RKO (cell line): ENCODE measurements around the gene TIMMDC1.

ENCODE experiments used
- DNase-seq: peaks from one replicate; pipeline ENCODE4 v3.0.0-alpha.2; 2016; ENCODE audit warnings: low spot score

Gene TIMMDC1

GRCh38 chr3:119498186-119499011 lies at the start of gene TIMMDC1:
Gene TIMMDC1, plus strand, starts transcription at chr3:119498547. Its CDS starts 187 bp downstream, at chr3:119498734.
- DNase-seq, result peak; percentile 98

DNA sequence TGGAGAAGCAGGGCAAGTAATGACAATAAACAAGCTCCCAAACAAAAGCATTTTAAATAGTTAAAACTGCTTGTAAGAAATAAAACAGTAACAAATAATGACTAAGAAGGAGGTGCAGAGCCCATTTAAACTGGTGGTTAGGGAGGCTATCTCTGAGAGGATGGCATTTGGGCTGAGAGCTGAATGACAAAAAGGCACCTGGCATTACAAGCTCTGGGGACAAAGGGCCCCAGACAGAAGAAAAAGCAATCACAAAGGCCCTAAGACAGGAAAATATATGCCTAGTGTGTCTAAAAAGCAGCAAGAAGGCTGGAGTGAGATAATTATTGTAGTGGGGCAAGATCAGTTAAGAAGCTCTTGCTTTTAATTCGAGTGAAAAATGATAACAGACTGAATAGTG lies 44.5 kb upstream of the TIMMDC1 start:
- no peak for DNase-seq

DNA sequence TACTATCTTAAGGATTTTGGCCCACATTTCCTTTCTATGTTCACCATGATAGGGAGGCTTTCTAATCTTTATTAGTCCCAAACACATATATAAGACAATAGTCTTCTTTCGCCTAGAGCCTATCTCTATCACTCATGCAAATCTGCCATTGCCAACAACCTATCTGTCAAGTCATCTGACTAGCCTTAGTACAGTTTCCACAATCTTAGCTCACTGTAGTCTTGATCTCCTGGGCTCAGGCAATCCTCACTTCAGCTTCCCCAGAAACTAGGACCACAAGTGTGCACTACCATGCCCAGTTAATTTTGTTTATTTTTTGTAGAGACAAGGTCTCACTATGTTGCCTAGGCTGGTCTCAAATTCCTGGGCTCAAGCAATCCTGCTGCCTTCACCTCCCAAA lies 41.9 kb upstream of the TIMMDC1 start:
- no peak for DNase-seq

DNA sequence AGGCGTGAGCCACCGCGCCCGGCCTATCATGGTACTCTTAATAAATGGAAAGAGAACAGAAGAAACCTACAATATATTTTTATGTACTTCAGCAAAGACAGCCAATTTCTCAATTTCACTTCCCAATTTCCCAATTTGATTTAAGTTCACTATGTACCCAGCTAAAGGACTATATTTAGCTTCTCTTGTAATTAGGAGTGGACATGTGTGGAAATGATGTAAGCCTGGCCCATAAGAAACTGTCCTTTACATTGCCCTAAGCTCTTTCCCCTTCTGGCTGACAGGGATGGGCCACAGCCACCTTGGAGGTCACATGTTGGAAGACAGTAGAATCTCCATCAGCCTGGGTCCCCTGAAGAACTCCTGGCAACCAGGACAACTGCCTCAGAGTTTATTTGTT lies 41.1 kb upstream of the TIMMDC1 start:
- DNase-seq, result no peak

- DNase-seq, result peak; percentile 98
Measured at GRCh38 chr3:119463171-119464169, 34.9 kb upstream of the TIMMDC1 start, which contains the start of gene TMEM39A. Gene TMEM39A, minus strand, starts transcription at chr3:119463615. Its CDS starts 1,541 bp downstream, at chr3:119462074.

DNA sequence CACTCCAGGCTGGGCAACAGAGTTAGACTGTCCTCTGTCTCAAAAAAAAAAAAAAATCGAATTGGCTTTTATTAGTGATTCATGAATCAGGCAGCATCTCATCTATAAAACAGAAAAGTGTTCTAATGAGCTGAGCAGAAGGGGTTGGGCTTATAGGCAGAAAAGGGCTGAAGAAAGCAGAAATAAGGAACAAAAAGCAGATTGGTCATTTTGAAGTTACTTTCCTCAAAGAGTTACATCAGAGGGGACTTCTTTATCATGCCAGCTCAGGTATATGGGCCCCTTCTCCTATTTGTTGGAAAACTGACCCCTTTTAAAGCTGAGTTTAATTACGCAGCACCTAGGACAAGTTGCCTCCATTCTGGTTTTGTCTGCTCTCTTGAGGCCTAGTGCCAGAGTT lies 30.3 kb upstream of the TIMMDC1 start:
- DNase-seq, result no peak

GRCh38 chr3:119469418-119470189 lies 28.7 kb upstream of the TIMMDC1 start:
- peak; percentile 58 for DNase-seq

DNA sequence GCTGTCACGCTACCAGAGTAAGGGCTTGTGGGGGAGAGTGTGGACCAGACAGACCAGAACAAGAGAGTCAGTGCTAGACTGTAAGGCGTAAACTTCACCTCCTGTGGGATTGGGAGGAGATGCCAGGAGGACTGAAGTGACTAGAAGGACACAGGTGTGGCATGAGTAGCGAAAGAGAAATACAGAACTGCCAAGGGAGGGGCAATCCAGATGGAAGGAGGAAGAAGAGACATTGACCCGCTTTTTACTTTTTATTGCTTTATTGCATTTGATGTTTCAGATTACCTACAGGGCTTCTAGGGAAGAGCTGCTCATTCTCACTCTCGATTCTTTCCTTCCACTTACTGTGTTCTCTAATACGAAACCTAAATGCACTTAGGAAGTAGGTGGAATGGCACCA lies 27.5 kb upstream of the TIMMDC1 start:
- no peak for DNase-seq

DNA sequence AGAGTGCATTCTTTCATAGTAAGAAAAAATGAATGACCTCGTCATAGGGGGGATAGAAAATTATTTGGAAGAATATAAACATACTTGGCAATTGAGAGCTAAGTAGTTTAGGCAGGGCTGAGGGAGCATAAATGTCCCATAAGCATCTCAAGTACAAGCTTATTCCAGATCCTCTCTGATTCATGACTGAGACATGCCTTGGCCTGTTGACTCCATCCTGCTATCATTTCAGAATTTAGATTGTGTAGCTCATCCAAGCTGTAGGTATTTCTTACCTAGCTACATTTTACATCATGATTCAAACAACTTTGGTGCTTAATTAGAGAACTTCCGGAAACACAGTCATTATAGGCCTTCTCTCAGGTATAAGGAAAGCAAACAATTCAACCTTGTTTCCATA lies 17.3 kb upstream of the TIMMDC1 start:
- no peak for DNase-seq

DNA sequence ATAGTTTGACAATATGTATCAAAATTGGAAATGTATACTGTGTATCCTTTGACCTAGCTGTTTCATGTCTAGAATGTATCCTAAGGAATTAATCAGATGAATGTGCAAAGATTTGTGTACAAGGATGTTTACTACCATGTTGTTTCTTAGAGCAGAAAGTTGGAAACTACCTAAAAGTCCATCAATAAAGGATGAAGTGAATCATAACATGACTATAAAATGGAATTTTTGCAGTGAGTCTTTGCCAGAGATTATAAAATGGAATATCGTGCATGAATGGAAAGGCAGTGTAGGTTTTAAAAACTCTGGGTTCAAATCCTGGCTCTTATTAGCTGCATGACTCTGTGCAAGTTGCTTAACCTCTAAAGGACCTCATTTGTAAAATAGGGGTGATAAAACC lies 15.2 kb upstream of the TIMMDC1 start:
- no peak for DNase-seq

GRCh38 chr3:119485563-119485962 lies 12.8 kb upstream of the TIMMDC1 start:
- no peak for DNase-seq

- no peak for DNase-seq
Measured at GRCh38 chr3:119490153-119490552, 8.2 kb upstream of the TIMMDC1 start.

- no peak for DNase-seq
Measured at GRCh38 chr3:119492128-119492527, 6.2 kb upstream of the TIMMDC1 start.

DNA sequence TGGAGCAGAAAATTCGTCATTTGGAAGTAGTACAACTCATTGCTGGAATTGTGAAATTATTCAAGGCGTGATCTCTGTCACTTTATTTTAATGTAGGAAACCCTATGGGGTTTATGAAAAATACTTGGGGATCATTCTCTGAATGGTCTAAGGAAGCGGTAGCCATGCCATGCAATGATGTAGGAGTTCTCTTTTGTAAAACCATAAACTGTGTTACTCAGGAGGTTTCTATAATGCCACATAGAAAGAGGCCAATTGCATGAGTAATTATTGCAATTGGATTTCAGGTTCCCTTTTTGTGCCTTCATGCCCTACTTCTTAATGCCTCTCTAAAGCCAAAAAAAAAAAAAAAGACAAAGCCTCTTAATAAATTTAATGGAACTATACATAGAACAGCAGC lies 5.5 kb upstream of the TIMMDC1 start:
- no peak for DNase-seq

DNA sequence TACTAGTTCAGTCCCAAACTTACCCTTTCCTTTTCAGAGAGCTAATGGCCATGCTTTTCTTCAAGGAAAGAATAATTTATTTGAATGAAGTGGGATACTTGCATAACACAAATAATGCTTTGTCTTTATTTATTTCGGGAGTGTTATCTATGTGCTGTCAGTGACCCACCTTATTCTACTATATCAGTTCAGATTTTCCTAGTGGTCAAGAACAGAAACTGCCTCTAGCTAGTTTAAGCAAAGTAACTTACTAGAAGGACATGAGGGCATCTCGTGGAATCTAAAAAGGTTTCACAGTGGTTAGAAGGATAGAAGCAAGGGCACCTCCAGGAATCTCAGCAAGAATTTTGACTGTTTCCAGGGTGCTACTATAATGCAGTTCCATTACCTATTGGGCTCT lies 3.8 kb upstream of the TIMMDC1 start:
- DNase-seq, result peak; percentile 32

- peak; percentile 38 for DNase-seq
Measured at GRCh38 chr3:119497820-119498185, 544 bp upstream of the TIMMDC1 start.

- DNase-seq, result peak; percentile 20
Measured at GRCh38 chr3:119500265-119500664, 1.9 kb downstream of the TIMMDC1 start.

DNA sequence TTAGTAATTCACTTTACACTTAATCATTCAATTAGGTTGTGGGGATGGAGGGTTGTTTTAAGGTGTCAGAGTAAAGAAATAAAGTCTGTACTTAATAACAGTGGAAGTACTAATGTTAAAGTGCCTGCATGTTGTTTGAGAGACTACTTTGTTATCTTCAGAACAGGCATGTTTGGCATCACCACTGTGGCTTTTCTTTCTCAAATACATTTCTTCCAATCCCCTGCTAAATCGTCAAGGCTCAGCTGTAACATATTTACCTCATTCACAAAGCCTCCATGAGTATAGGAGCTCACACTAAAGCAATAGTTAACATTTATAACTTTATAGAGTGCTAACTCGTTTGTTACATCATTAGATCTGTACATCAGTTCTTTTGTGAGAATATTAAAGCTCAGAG lies 2.6 kb downstream of the TIMMDC1 start:
- no peak for DNase-seq

DNA sequence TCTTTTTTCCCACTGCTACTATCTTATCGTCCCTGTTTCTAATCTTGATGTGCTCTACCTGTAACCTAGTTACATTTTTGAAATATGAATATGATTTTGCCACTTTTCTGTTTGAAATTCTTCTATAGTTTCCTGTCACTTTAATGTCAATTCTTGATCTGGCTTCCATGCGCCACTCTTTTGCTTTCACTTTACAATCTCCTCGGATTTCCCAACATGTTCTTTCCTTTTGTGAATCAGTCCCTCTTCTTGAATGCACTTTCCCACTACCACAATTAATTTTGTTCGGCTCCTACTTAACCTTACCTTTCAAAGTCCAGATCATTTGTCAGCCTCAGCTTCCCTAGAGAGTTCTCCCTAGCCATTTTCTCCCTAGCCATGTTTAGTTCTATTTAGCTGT lies 8.3 kb downstream of the TIMMDC1 start:
- no peak for DNase-seq

GRCh38 chr3:119507404-119507803 lies 9.1 kb downstream of the TIMMDC1 start:
- DNase-seq, result no peak

DNA sequence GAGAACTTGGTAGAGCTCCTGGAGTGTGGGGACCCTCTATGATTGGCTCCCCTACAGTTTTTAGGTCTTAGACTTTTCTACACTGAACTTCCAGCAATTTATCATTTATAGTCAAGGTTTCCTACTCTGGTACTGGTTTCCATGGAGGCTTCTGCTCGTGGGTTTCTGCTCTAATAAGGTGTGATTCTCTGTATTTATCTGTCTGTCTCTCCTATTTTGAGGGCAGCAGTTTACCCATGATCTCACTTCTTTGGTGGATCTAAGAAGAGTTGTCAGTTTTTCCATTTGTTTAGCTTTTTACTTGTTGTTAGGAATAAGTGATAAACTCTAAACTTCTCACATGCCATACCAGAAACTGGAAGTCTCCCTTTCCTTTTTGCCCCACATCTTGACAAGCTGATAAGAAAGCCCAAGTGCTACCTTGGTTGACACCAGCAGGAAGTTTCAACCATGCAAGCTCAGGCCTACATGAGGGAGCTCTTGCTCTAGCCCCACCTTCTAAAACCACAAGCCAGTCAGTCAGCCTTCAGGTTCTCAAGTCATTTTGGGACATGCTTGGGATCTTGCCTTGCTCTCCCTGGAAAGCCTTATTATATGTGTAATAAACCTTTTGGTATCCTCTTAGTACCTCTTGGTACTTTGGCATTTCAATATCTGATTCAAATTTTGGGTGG lies 10.0 kb downstream of the TIMMDC1 start:
- no peak for DNase-seq
